Fibroblast of the aortic adventitia (primary cell): ENCODE results near the gene OTOGL. TPM values are rescaled to one million over a fixed set of nuclear protein-coding genes. Genes with fewer than 3 reads are reported as not detected.
A peak's percentile ranks its signal among the peaks of the same experiment; 100 is the strongest.

Source experiments
- DNase-seq: peaks from one replicate; pipeline ENCODE4 v3.0.0-alpha.2; 2010; ENCODE audit warnings: low read depth
- H3K4me3 ChIP-seq: 2 replicates; pipeline ENCODE4 v1.5.1; 2011; ENCODE audit warnings: low read depth, mild to moderate bottlenecking, control low read depth, low read length, moderate library complexity
- total RNA-seq: library from RNA; depleted of rRNA; stranded (reverse); fragments of >200 nt; gene quantifications from 2 replicates; pipeline ENCODE4 v1.2.3, GENCODE V29; 2012; ENCODE audit warnings: low replicate concordance
- TF ChIP-seq, protein P1 (sequence below): IDR thresholded peaks from 2 replicates; pipeline ENCODE4 v1.5.1; 2011; ENCODE audit warnings: mild to moderate bottlenecking, low read length, control low read depth, inconsistent platforms; ENCODE audit not compliant: insufficient read depth

OTOGL gene
- total RNA-seq, 1 donor, result 0.27 TPM

- TF ChIP-seq, protein P1, sequence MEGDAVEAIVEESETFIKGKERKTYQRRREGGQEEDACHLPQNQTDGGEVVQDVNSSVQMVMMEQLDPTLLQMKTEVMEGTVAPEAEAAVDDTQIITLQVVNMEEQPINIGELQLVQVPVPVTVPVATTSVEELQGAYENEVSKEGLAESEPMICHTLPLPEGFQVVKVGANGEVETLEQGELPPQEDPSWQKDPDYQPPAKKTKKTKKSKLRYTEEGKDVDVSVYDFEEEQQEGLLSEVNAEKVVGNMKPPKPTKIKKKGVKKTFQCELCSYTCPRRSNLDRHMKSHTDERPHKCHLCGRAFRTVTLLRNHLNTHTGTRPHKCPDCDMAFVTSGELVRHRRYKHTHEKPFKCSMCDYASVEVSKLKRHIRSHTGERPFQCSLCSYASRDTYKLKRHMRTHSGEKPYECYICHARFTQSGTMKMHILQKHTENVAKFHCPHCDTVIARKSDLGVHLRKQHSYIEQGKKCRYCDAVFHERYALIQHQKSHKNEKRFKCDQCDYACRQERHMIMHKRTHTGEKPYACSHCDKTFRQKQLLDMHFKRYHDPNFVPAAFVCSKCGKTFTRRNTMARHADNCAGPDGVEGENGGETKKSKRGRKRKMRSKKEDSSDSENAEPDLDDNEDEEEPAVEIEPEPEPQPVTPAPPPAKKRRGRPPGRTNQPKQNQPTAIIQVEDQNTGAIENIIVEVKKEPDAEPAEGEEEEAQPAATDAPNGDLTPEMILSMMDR, result peak; percentile 9
- no peak for DNase-seq
- no peak overlapping the region for H3K4me3 ChIP-seq
Measured at GRCh38 chr12:80192087-80192486, 92.8 kb downstream of the OTOGL start.

GRCh38 chr12:80193865-80194264 is 94.5 kb downstream of the OTOGL start:
- TF ChIP-seq, protein P1, result no peak

GRCh38 chr12:80195074-80195726 is 95.9 kb downstream of the OTOGL start:
- TF ChIP-seq, protein P1, result peak; percentile 86
- H3K4me3 ChIP-seq, result no peak overlapping the region
- DNase-seq, result peak; percentile 87

More at GRCh38 chr12:80193865-80194264, 94.5 kb downstream of the OTOGL start:
- no peak for DNase-seq
- no peak overlapping the region for H3K4me3 ChIP-seq

DNA sequence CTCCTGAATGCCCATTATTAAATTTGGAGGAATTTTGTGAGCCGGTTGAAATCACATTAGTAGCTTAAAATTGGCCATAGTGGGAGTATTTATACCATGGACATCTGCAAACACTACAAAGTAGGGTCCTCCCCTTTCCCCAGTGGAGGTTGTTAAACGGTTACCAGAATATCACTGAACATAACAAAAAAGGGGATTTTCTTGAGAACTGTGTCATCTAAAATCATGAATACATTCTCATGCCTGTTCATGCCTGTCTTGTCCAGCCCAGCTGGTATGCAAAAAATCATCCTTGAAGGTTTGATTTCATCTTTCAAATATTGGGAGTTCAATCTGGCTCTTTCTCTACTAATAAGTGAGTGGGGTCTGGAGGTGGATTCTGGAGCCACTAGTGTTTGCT is 96.4 kb downstream of the OTOGL start:
- no peak for DNase-seq
- TF ChIP-seq, protein P1, result no peak
- no peak overlapping the region for H3K4me3 ChIP-seq

DNA sequence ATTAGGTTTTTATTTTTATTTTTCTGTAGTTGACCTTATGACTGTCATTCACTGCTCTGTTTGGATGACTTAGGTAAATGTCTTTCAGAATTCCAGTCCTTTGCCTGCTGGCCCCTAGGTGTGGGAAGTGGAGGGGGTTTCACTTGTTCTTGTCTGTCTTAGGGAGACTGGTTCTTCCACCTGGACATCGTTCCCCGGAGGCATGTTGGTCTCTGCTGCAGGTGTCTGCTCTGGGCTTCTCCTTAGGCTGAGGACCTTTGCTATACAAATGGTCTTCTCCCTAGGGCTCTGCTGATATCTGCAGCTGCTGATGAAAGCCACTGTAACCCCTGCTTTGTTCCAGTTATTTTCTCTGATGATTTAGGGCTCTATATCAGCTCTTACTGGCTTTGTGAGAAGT is 97.1 kb downstream of the OTOGL start:
- DNase-seq, result no peak
- no peak overlapping the region for H3K4me3 ChIP-seq
- TF ChIP-seq, protein P1, result no peak

GRCh38 chr12:80198782-80199337 is 99.5 kb downstream of the OTOGL start:
- H3K4me3 ChIP-seq, result no peak overlapping the region
- DNase-seq, result no peak
- TF ChIP-seq, protein P1, result no peak
